ENCODE results near the gene SNAPC2.

The SNAPC2 gene

DNA sequence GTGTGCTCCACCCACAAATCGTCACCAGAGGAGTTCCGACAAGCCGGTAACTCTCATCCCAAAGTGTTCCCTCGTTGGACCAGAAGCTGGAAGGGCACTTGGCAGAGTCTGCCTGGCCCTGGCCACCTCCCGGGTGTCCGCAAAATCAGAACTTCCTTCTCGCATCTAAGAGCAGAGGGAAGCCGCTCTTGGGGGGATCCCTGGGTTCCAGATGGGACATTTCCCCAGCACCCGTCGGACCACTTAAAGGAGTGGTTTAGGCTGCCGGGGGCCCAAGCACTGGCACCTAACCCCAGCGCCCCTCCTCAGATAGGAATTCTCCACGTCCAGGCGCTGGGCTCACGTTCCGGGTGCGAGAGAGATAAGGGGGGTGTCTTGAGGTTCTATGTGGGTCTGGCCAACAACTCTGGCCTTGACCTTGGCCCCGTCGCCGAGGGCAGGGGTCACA is 17.3 kb upstream of the SNAPC2 start:
- no peaks in the 10 kb centered on the region for H3K9me3 ChIP-seq (ENCODE audit: severe bottlenecking)
- H3K27ac ChIP-seq (ENCODE audit: poor library complexity, severe bottlenecking), result peak overlapping the region; percentile 67
- H3K36me3 ChIP-seq (ENCODE audit: low read depth), result peaks cover 29% of the 10 kb centered on the region
- peaks cover 13% of the 10 kb centered on the region for H3K4me1 ChIP-seq (ENCODE audit: insufficient read depth, poor library complexity, severe bottlenecking)
- TF ChIP-seq, protein P1, sequence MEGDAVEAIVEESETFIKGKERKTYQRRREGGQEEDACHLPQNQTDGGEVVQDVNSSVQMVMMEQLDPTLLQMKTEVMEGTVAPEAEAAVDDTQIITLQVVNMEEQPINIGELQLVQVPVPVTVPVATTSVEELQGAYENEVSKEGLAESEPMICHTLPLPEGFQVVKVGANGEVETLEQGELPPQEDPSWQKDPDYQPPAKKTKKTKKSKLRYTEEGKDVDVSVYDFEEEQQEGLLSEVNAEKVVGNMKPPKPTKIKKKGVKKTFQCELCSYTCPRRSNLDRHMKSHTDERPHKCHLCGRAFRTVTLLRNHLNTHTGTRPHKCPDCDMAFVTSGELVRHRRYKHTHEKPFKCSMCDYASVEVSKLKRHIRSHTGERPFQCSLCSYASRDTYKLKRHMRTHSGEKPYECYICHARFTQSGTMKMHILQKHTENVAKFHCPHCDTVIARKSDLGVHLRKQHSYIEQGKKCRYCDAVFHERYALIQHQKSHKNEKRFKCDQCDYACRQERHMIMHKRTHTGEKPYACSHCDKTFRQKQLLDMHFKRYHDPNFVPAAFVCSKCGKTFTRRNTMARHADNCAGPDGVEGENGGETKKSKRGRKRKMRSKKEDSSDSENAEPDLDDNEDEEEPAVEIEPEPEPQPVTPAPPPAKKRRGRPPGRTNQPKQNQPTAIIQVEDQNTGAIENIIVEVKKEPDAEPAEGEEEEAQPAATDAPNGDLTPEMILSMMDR (IDR thresholded peaks at IDR 0.05; ENCODE audit: poor library complexity, severe bottlenecking), result no peak
- peak overlapping the region; percentile 53 for H3K4me3 ChIP-seq (ENCODE audit: severe bottlenecking)
- ATAC-seq (ENCODE audit: low read depth), result no peak
- H3K27me3 ChIP-seq (ENCODE audit: insufficient read depth, poor library complexity, severe bottlenecking), result no peaks in the 10 kb centered on the region
- DNase-seq (ENCODE audit: low spot score), result peak; percentile 41

DNA sequence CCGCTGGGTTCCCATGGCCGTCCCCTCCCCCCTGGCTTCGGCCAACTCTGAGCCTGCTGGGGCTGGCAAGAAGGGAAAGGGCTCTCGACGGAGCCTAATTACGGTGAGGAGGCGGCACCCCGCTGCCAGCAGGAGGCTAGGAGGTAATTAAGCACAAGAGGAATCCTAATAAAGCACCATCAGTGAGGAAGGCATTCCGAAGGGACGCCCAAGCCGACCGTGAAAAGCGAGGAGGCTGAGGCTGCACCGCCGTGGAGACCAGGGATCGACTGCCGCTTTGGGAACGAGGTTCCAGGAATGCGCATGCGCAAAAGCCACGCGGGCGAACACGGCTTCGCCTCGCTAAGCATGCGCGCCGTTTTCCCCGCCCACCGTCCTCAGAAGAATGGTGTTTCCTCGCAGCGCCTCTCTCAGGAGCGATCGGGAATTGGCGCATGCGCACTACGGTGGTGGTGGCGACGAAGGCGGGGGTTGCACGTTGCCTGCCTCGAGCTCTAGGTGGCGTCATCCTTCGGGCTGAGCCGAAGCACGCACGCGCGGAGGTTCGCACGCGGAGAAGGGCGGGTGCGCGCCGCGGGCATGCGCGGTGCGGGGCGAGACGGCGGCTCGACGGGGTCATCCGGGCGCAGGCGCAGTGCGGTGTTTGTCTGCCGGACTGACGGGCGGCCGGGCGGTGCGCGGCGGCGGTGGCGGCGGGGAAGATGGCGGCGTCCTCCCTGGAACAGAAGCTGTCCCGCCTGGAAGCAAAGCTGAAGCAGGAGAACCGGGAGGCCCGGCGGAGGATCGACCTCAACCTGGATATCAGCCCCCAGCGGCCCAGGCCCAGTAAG is 16.7 kb upstream of the SNAPC2 start, which contains the start of gene MAP2K7:
MAP2K7 (plus strand) TSS at position 634 of the 830 bp plus-strand sequence; CDS start at position 702, 68 bp downstream.
- H3K36me3 ChIP-seq (ENCODE audit: low read depth), result peaks cover 27% of the 10 kb centered on the region
- H3K4me1 ChIP-seq (ENCODE audit: insufficient read depth, poor library complexity, severe bottlenecking), result peaks cover 13% of the 10 kb centered on the region
- TF ChIP-seq, protein P1 (IDR thresholded peaks at IDR 0.05; ENCODE audit: poor library complexity, severe bottlenecking), result peak; percentile 86

DNA sequence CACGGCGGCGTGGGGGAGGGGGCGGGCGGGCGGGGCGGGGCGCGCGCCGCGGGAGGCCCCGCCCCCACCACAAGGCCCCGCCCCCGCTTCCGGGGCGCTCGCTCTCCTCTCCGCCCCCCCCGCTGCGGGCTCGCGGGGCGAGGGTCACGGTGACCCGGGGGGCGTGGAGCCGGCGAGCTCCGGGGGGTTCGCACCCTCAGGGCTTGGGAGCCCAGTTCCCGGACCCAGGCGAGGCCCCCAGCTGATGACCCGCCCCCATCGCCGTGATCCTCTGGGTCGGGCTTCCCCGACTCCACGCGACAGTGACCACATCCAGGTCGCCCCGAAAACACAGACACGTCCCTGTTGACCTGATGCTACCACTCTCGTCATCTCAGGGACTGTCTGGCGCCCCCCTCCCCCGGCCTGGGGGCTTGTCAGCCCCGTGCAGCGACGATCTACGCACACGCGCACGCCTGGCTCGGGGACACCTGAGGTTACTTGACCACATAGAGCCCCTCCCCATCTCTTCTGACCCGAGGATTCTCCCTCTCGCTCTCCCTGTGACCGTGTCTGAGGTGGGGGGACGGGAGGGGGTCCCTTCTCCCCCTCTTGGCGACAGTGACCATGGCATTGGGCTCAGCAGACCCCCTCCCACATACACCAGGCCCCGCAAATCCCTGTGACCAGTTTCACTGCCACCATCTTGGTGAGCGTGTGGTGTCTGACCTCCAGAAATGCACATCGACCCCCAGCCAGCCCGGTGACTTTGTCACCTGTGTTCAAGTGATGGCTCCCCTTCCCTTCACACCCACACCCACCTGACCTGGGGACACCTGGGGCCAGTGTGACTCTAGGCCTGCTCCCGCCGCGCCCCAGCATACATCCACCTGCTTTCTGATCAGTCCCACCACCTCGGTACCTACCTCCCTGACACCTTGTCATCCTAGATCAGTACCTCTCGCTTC is 15.8 kb upstream of the SNAPC2 start:
- DNase-seq (ENCODE audit: low spot score), result peak; percentile 41
- no peaks in the 10 kb centered on the region for H3K27me3 ChIP-seq (ENCODE audit: insufficient read depth, poor library complexity, severe bottlenecking)

More for the DNA sequence above, 16.7 kb upstream of the SNAPC2 start, which contains the start of gene MAP2K7:
- Histone ChIP-seq H3K27me3 (ENCODE audit: insufficient read depth, poor library complexity, severe bottlenecking) (no peaks in the 10 kb centered on the region), H3K27ac (ENCODE audit: poor library complexity, severe bottlenecking) (peak within 1 kb of the TSS; percentile 67), H3K4me3 (ENCODE audit: severe bottlenecking) (peak within 1 kb of the TSS; percentile 75), H3K9me3 (ENCODE audit: severe bottlenecking) (no peaks in the 10 kb centered on the region)
- peak; percentile 98 for DNase-seq (ENCODE audit: low spot score)
- ATAC-seq (ENCODE audit: low read depth), result peak; percentile 69

DNA sequence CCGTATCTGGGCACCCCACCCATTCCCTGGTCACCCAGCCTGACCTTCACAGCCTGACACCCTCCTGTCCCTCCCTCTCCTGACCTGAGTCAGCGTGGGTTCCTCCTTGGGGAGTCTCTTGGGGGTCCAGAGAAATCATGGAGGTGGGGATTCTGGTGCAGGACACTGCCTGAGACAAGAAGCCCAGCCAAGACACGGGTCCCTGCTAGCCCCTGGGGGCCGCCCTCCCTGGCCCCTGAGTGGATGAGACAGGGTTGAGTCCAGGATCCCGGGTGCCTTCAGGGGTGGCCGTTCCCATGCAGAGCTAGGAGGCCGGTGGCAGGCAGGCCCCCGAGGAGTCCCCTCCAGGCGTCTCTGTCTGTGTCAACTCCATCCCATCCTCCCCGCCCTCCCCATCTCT is 14.9 kb upstream of the SNAPC2 start:
- Histone ChIP-seq H3K27ac (ENCODE audit: poor library complexity, severe bottlenecking) (peak overlapping the region; percentile 67), H3K36me3 (ENCODE audit: low read depth) (peaks cover 17% of the 10 kb centered on the region), H3K9me3 (ENCODE audit: severe bottlenecking) (no peaks in the 10 kb centered on the region)

More for the DNA sequence above, 15.8 kb upstream of the SNAPC2 start:
- ATAC-seq (ENCODE audit: low read depth), result no peak
- Histone ChIP-seq H3K4me1 (ENCODE audit: insufficient read depth, poor library complexity, severe bottlenecking) (peaks cover 13% of the 10 kb centered on the region), H3K9me3 (ENCODE audit: severe bottlenecking) (no peaks in the 10 kb centered on the region), H3K27ac (ENCODE audit: poor library complexity, severe bottlenecking) (peak overlapping the region; percentile 67), H3K36me3 (ENCODE audit: low read depth) (peaks cover 18% of the 10 kb centered on the region), H3K4me3 (ENCODE audit: severe bottlenecking) (peak overlapping the region; percentile 75)
- TF ChIP-seq, protein P1 (IDR thresholded peaks at IDR 0.05; ENCODE audit: poor library complexity, severe bottlenecking), result no peak

More for the DNA sequence above, 14.9 kb upstream of the SNAPC2 start:
- Histone ChIP-seq H3K4me3 (ENCODE audit: severe bottlenecking) (no peak overlapping the region), H3K4me1 (ENCODE audit: insufficient read depth, poor library complexity, severe bottlenecking) (peaks cover 13% of the 10 kb centered on the region), H3K27me3 (ENCODE audit: insufficient read depth, poor library complexity, severe bottlenecking) (no peaks in the 10 kb centered on the region)
- TF ChIP-seq, protein P1 (IDR thresholded peaks at IDR 0.05; ENCODE audit: poor library complexity, severe bottlenecking), result no peak
- peak; percentile 50 for DNase-seq (ENCODE audit: low spot score)
- ATAC-seq (ENCODE audit: low read depth), result no peak

Data from RWPE2 (cell line).